K562 (cell line): ENCODE results near the gene ARPP21. TPM values are rescaled to one million over a fixed set of nuclear protein-coding genes. Genes with fewer than 3 reads are reported as not detected.

Experiments
- ATAC-seq: fragments of 200-7000 bp; cut with Tn5 transposase; 3 replicates; pipeline ENCODE4 v1.9.1; 2020; ENCODE audit warnings: moderate library complexity
- BruUV-seq: library from RNA; stranded (reverse); fragments of 400-500 nt; replicated peaks from 2 replicates; lab custom pipeline; 2021; lab: Mats Ljungman, UMichigan
- CTCF ChIA-PET: fragments of 300-600 bp; formaldehyde crosslinking; extraction: SDS; loops from one replicate; lab custom pipeline; 2021; ENCODE audit warnings: low intra/inter-chr PET ratio; lab: Yijun Ruan, JAX
- POLR2A ChIA-PET: fragments of 300-600, 350-650 bp; sonication (Branson Sonifier 250); formaldehyde crosslinking; extraction: SDS; loops from one replicate; lab custom pipeline; 2021; ENCODE audit warnings: antibody characterized with exemption, inconsistent platforms; lab: Yijun Ruan, JAX
- DNase-seq, 4 experiments: peaks; one replicate each; pipeline versions ENCODE4 v3.0.0 to v3.0.0-alpha.2; 2011 to 2018; ENCODE audit warnings: low spot score in 3 of 4, mixed read lengths in 3 of 4; ENCODE audit errors: extremely low read depth in 1 of 4
- FAIRE-seq: peaks from 2 replicates; lab custom pipeline; 2011; peaks lifted over from hg19 to GRCh38; lab: Jason Lieb, UNC
- H2AFZ ChIP-seq: 2 replicates; pipeline ENCODE4 v1.6.0; 2011; ENCODE audit warnings: low read depth, low read length, control low read depth, inconsistent platforms
- H3K27ac ChIP-seq: fragments of 200-600 bp; 3 replicates; pipeline ENCODE4 v1.8.0; 2011; ENCODE audit warnings: low read depth, mild to moderate bottlenecking, control low read depth, inconsistent platforms, low read length, moderate library complexity, mixed read lengths; ENCODE audit errors: extremely low read depth
- H3K27me3 ChIP-seq, 2 experiments: fragments of 300-600 bp in 1 of 2; 2 replicates in 1 of 2; 3 replicates in 1 of 2; pipeline versions ENCODE4 v1.6.0 to v1.8.0; 2011; ENCODE audit warnings: inconsistent platforms in 2 of 2, low read length in 2 of 2, mild to moderate bottlenecking in 1 of 2, mixed read lengths in 1 of 2, moderate library complexity in 1 of 2; ENCODE audit not compliant: control insufficient read depth in 2 of 2, insufficient read depth in 2 of 2
- H3K36me3 ChIP-seq: fragments of 300-600 bp; 3 replicates; pipeline ENCODE4 v1.8.0; 2011; ENCODE audit warnings: mild to moderate bottlenecking, low read length, inconsistent platforms; ENCODE audit not compliant: control insufficient read depth, insufficient read depth
- H3K4me1 ChIP-seq, 2 experiments: fragments of 200-600 bp in 1 of 2; replicated peaks in 1 of 2; 2 replicates in 1 of 2; 3 replicates in 1 of 2; pipeline versions ENCODE4 v1.5.1 to v1.8.0; 2011; ENCODE audit warnings: inconsistent platforms in 2 of 2, low read length in 2 of 2, mild to moderate bottlenecking in 1 of 2, mixed read lengths in 1 of 2, moderate library complexity in 1 of 2; ENCODE audit not compliant: control insufficient read depth in 2 of 2, insufficient read depth in 2 of 2
- H3K4me2 ChIP-seq: 2 replicates; pipeline ENCODE4 v1.6.1; 2011; ENCODE audit warnings: low read length, control low read depth, inconsistent platforms, mixed read lengths; ENCODE audit not compliant: insufficient read depth
- H3K4me3 ChIP-seq: fragments of 200-600 bp; sonication (generic), shearing (Covaris generic); 2 replicates; pipeline ENCODE4 v1.5.1; 2016; ENCODE audit warnings: control low read depth, inconsistent platforms
- H3K79me2 ChIP-seq: fragments of 200-600 bp; 3 replicates; pipeline ENCODE4 v1.8.0; 2011; ENCODE audit warnings: low read length, inconsistent platforms; ENCODE audit not compliant: control insufficient read depth, insufficient read depth
- H3K9ac ChIP-seq, 2 experiments: 2 replicates each; pipeline versions ENCODE4 v1.6.0 to v1.6.1; 2011; ENCODE audit warnings: low read depth in 2 of 2, low read length in 2 of 2, control low read depth in 1 of 2, inconsistent platforms in 1 of 2, mild to moderate bottlenecking in 1 of 2, mixed read lengths in 1 of 2; ENCODE audit not compliant: insufficient read depth in 1 of 2
- H3K9me1 ChIP-seq: one replicate; pipeline ENCODE4 v1.6.0; 2011; ENCODE audit warnings: inconsistent platforms, mild to moderate bottlenecking, low read length, moderate library complexity; ENCODE audit not compliant: control insufficient read depth, insufficient read depth
- H3K9me3 ChIP-seq: replicated peaks from 2 replicates; pipeline ENCODE4 v1.5.1; 2011; ENCODE audit warnings: low read depth, low read length, inconsistent platforms; ENCODE audit not compliant: control insufficient read depth, insufficient read depth
- H4K20me1 ChIP-seq: replicated peaks from 2 replicates; pipeline ENCODE4 v1.6.1; 2011; ENCODE audit warnings: low read length, inconsistent platforms, mixed read lengths; ENCODE audit not compliant: control insufficient read depth, insufficient read depth
- CGGBP1 ChIP-seq: fragments of 250-450 bp; sonication (Bioruptor Pico); IDR thresholded peaks from 2 replicates; pipeline ENCODE4 v1.9.0; 2021; ENCODE audit warnings: mild to moderate bottlenecking
- CHCHD3 ChIP-seq: fragments of 250-450 bp; sonication (Bioruptor Pico); IDR thresholded peaks from 2 replicates; pipeline ENCODE4 v2.1.2; 2022; ENCODE audit warnings: mild to moderate bottlenecking
- CREBBP ChIP-seq: IDR thresholded peaks from one replicate; pipeline ENCODE4 v1.6.1; 2012; ENCODE audit warnings: low read depth, mild to moderate bottlenecking, control low read depth, inconsistent platforms, low read length
- E4F1 ChIP-seq: fragments of 250-450 bp; sonication (Bioruptor Pico); IDR thresholded peaks from 2 replicates; pipeline ENCODE4 v1.5.0; 2021; ENCODE audit warnings: mild to moderate bottlenecking, borderline replicate concordance
- FOXJ2 ChIP-seq: fragments of 200-800 bp; sonication (Bioruptor generic); IDR thresholded peaks from 2 replicates; pipeline ENCODE4 v1.6.1; 2016; ENCODE audit warnings: missing genetic modification characterization, missing compliant biosample characterization
- GABPA ChIP-seq: fragments of 200-800 bp; sonication (Bioruptor generic); conservative IDR thresholded peaks from 2 replicates; pipeline ENCODE4 v1.6.1; 2016; ENCODE audit warnings: low read depth, missing genetic modification characterization, missing compliant biosample characterization
- HLTF ChIP-seq: fragments of 450-650 bp; IDR thresholded peaks from 2 replicates; pipeline ENCODE4 v1.6.1; 2016
- KDM5B ChIP-seq: fragments of 200-600 bp; sonication (generic); IDR thresholded peaks from 2 replicates; pipeline ENCODE4 v1.6.1; 2012; ENCODE audit warnings: low read depth, mild to moderate bottlenecking, moderate library complexity, low read length, control low read depth, inconsistent platforms; ENCODE audit not compliant: insufficient replicate concordance
- LEF1 ChIP-seq: fragments of 450-650 bp; IDR thresholded peaks from 2 replicates; pipeline ENCODE4 v1.6.1; 2016; ENCODE audit warnings: mild to moderate bottlenecking
- MBD2 ChIP-seq: sonication (generic); IDR thresholded peaks from 2 replicates; pipeline ENCODE4 v1.6.1; 2016; ENCODE audit warnings: low read depth, borderline replicate concordance
- MCM3 ChIP-seq: fragments of 450-650 bp; IDR thresholded peaks from 2 replicates; pipeline ENCODE4 v1.6.1; 2016
- MCM7 ChIP-seq, 2 experiments: fragments of 450-650 bp; IDR thresholded peaks; 2 replicates each; pipeline ENCODE4 v1.6.1; 2016 to 2018
- MYC ChIP-seq, 2 experiments: fragments of 250-450 bp in 1 of 2; sonication (Bioruptor Pico) in 1 of 2; IDR thresholded peaks; 2 replicates each; pipeline versions ENCODE4 v1.5.1 to v1.6.1; 2012 to 2021; ENCODE audit warnings: low read depth in 2 of 2, borderline replicate concordance in 1 of 2, improper control_type of control experiment in 1 of 2, low read length in 1 of 2, mild to moderate bottlenecking in 1 of 2, moderate library complexity in 1 of 2
- NCOR1 ChIP-seq: fragments of 450-650 bp; IDR thresholded peaks from 2 replicates; pipeline ENCODE4 v1.6.1; 2016; ENCODE audit warnings: mild to moderate bottlenecking, moderate library complexity
- SMC3 ChIP-seq: conservative IDR thresholded peaks from 2 replicates; pipeline ENCODE4 v1.6.1; 2011; ENCODE audit warnings: low read depth, low read length, improper control_type of control experiment; ENCODE audit not compliant: insufficient read depth
- STAT6 ChIP-seq: sonication (generic); formaldehyde crosslinking; IDR thresholded peaks from 2 replicates; pipeline ENCODE4 v1.8.1; 2023; ENCODE audit warnings: mild to moderate bottlenecking, missing genetic modification reagents
- SUPT5H ChIP-seq: fragments of 450-650 bp; IDR thresholded peaks from 2 replicates; pipeline ENCODE4 v1.6.1; 2016
- ZKSCAN8 ChIP-seq: fragments of 200-800 bp; sonication (Bioruptor generic); IDR thresholded peaks from 2 replicates; pipeline ENCODE4 v1.6.1; 2016; ENCODE audit warnings: missing genetic modification characterization, missing compliant biosample characterization
- ZNF253 ChIP-seq: fragments of 250-450 bp; sonication (Bioruptor Pico); conservative IDR thresholded peaks from 2 replicates; pipeline ENCODE4 v1.6.1; 2021; ENCODE audit warnings: mild to moderate bottlenecking
- ZNF696 ChIP-seq: fragments of 250-450 bp; sonication (Bioruptor Pico); conservative IDR thresholded peaks from 2 replicates; pipeline ENCODE4 v1.4.0; 2020; ENCODE audit warnings: mild to moderate bottlenecking, moderate library complexity
- WGBS: fragments of 100-300 bp; shearing (Covaris generic); methylation state at CpG from one replicate; pipeline ENCODE4 v1.1.6; 2016; ENCODE audit warnings: low coverage, mixed read lengths; ENCODE audit not compliant: insufficient coverage; ENCODE audit errors: missing lambda C conversion rate; 5-methylcytosine and 5-hydroxymethylcytosine counted together
- in situ Hi-C: fragments of 300-500 bp; cut with MboI; formaldehyde crosslinking; loops from 4 replicates; pipeline ENCODE4 v1.15.0; 2018; ENCODE audit warnings: inconsistent platforms, mixed read lengths
- intact Hi-C: fragments of 100-400 bp; cut with micrococcal nuclease; formaldehyde crosslinking; loops from 2 replicates; pipeline ENCODE4 v1.14.2; 2022
- polyA plus RNA-seq, 8 experiments: library from polyadenylated mRNA; depleted of rRNA in 4 of 8; stranded (reverse) in 5 of 8; unstranded in 3 of 8; fragments of >200 nt; fragmentation: Nextera tagmentation in 2 of 8; fragmentation: Illumina TruSeq in 1 of 8; extraction: Ambion mirVana in 2 of 8; extraction: Trizol in 1 of 8; gene quantifications; 2 replicates each; pipeline versions ENCODE4 v1.2.1 to v1.2.3, GENCODE V29; 2011 to 2014; ENCODE audit warnings: inconsistent platforms in 1 of 8, missing spikeins in 1 of 8
- total RNA-seq, 7 experiments: library from RNA; depleted of rRNA in 6 of 7; stranded (reverse); fragments of >200 nt in 6 of 7; fragmentation: Illumina TruSeq in 2 of 7; extraction: Trizol in 2 of 7; gene quantifications; 2 replicates each; pipeline versions ENCODE4 v1.2.1 to v1.2.3, GENCODE V29; 2011 to 2021; ENCODE audit warnings: low replicate concordance in 1 of 7

Gene ARPP21
- total and polyA plus RNA-seq, 9 of the 15 experiments (the other 6 are each of a cell fraction or from before 2014, with no cell fraction given): not detected

- CTCF ChIA-PET: no interaction called here
- H3K9me3 ChIP-seq: no peaks in the 10 kb centered on the region; the same call in 1 of the 2 replicates
- no peaks in the 10 kb centered on the region for H3K79me2 ChIP-seq
- in situ Hi-C loops: no loop called here
- BruUV-seq: no TSS peak
- H3K4me3 ChIP-seq: no peak overlapping the region
- FAIRE-seq (no peak), ATAC-seq (no peak), DNase-seq (no peak)
- intact Hi-C loops: no loop called here
- no peaks in the 10 kb centered on the region for H3K36me3 ChIP-seq
- no peak overlapping the region for H3K4me2 ChIP-seq
- H3K4me1 ChIP-seq: no peaks in the 10 kb centered on the region
- TF ChIP-seq SMC3: no peak
- TF ChIP-seq MYC (IDR thresholded peaks at IDR 0.05; ENCODE audit: low read depth, low read length): no peak
- TF ChIP-seq MYC (CRISPR knock-in tag; IDR thresholded peaks at IDR 0.05; ENCODE audit: borderline replicate concordance, low read depth): no peak
- TF ChIP-seq FOXJ2 (tag): no peak
- no peak for TF ChIP-seq NCOR1
- no peak for TF ChIP-seq MBD2
- no peak for TF ChIP-seq ZNF253 (CRISPR knock-in tag)
- no peak for TF ChIP-seq E4F1 (CRISPR knock-in tag)
- no peak for TF ChIP-seq CHCHD3 (CRISPR knock-in tag)
- no peak for TF ChIP-seq GABPA (tag)
- no peak for TF ChIP-seq MCM7 (IDR thresholded peaks at IDR 0.05)
- no peak for TF ChIP-seq SUPT5H
- TF ChIP-seq CGGBP1 (CRISPR knock-in tag): no peak
- TF ChIP-seq MCM3: no peak
- TF ChIP-seq HLTF: no peak
- TF ChIP-seq STAT6 (CRISPR knock-in tag): no peak
- no peak for TF ChIP-seq CREBBP
- TF ChIP-seq KDM5B: no peak
- no peak for TF ChIP-seq ZNF696
- TF ChIP-seq ZKSCAN8: no peak
- no peak for TF ChIP-seq LEF1
- H3K9me1 ChIP-seq: no peaks in the 10 kb centered on the region
- no peak overlapping the region for H2AFZ ChIP-seq
- 0% methylated on average over 1 of the region's 1 CpG for WGBS
- POLR2A ChIA-PET: interaction anchor here (0.6 kb wide), 1 partner anchor 263 kb away, joined by 3 read pairs; no protein-coding TSS in a partner anchor
- H3K27me3 ChIP-seq: no peaks in the 10 kb centered on the region
- H3K9ac ChIP-seq: no peak overlapping the region
- H3K27ac ChIP-seq: no peak overlapping the region
- H4K20me1 ChIP-seq: no peaks in the 10 kb centered on the region
These were observed 79.6 kb downstream of the ARPP21 start for GRCh38 chr3:35718921-35719320.
